Ectodermal cell (in vitro differentiated cells): Measurements from ENCODE around the gene SLC8A3.

Experiments
- H3K27ac ChIP-seq: 2 replicates; pipeline ENCODE4 v1.7.0; 2013; ENCODE audit warnings: mild to moderate bottlenecking, low read depth, low read length; ENCODE audit not compliant: insufficient read depth, poor library complexity, severe bottlenecking
- H3K27me3 ChIP-seq: 2 replicates; pipeline ENCODE4 v1.7.0; 2013; ENCODE audit warnings: mild to moderate bottlenecking, low read length; ENCODE audit not compliant: insufficient read depth, control insufficient read depth, poor library complexity, severe bottlenecking
- H3K36me3 ChIP-seq: one replicate; pipeline ENCODE4 v1.7.0; 2013; ENCODE audit warnings: low read length; ENCODE audit not compliant: control insufficient read depth, insufficient read depth
- H3K4me1 ChIP-seq: one replicate; pipeline ENCODE4 v1.7.0; 2013; ENCODE audit warnings: low read length; ENCODE audit not compliant: control insufficient read depth, insufficient read depth
- H3K4me3 ChIP-seq: 2 replicates; pipeline ENCODE4 v1.7.0; 2013; ENCODE audit warnings: low read depth, low read length, control low read depth; ENCODE audit not compliant: insufficient read depth
- H3K9me3 ChIP-seq: 2 replicates; pipeline ENCODE4 v1.7.0; 2013; ENCODE audit warnings: mild to moderate bottlenecking, low read length, moderate library complexity; ENCODE audit not compliant: control insufficient read depth
- WGBS, 2 experiments: methylation state at CpG; one replicate each; pipeline ENCODE4 v1.1.7; 2013; ENCODE audit warnings: missing lambda C conversion rate in 2 of 2; 5-methylcytosine and 5-hydroxymethylcytosine counted together

The SLC8A3 gene

GRCh38 chr14:70052990-70053389 is 135.8 kb downstream of the SLC8A3 start:
- no peaks in the 10 kb centered on the region for H3K27me3 ChIP-seq
- peaks cover 9% of the 10 kb centered on the region for H3K4me1 ChIP-seq
- no peak overlapping the region for H3K27ac ChIP-seq
- no peaks in the 10 kb centered on the region for H3K9me3 ChIP-seq
- WGBS, 2 experiments: 36 to 39% methylated on average over 3 of the region's 3 CpGs
- no peaks in the 10 kb centered on the region for H3K36me3 ChIP-seq
- H3K4me3 ChIP-seq: no peak overlapping the region

GRCh38 chr14:70050136-70050535 is 138.6 kb downstream of the SLC8A3 start:
- no peaks in the 10 kb centered on the region for H3K9me3 ChIP-seq
- H3K27me3 ChIP-seq: peaks cover 4% of the 10 kb centered on the region
- H3K27ac ChIP-seq: no peak overlapping the region
- 75 to 88% methylated on average over 3 to 4 of the region's 4 CpGs for WGBS, 2 experiments
- peaks cover 9% of the 10 kb centered on the region for H3K4me1 ChIP-seq
- H3K4me3 ChIP-seq: no peak overlapping the region
- H3K36me3 ChIP-seq: no peaks in the 10 kb centered on the region

- 90 to 92% methylated on average over 3 of the region's 3 CpGs for WGBS, 2 experiments
- no peak overlapping the region for H3K27ac ChIP-seq
- no peak overlapping the region for H3K4me3 ChIP-seq
- H3K36me3 ChIP-seq: no peaks in the 10 kb centered on the region
- H3K27me3 ChIP-seq: peaks cover 4% of the 10 kb centered on the region
- H3K9me3 ChIP-seq: no peaks in the 10 kb centered on the region
- peaks cover 9% of the 10 kb centered on the region for H3K4me1 ChIP-seq
Measured at GRCh38 chr14:70049605-70050004, 139.1 kb downstream of the SLC8A3 start.

GRCh38 chr14:70048313-70048654 is 140.5 kb downstream of the SLC8A3 start:
- 88 to 92% methylated on average over 1 of the region's 1 CpG for WGBS, 2 experiments

GRCh38 chr14:70047598-70048312 is 141.0 kb downstream of the SLC8A3 start:
- 78 to 90% methylated on average over 1 to 2 of the region's 3 CpGs for WGBS, 2 experiments
- Histone ChIP-seq H3K4me1 (peaks cover 7% of the 10 kb centered on the region), H3K27me3 (peaks cover 4% of the 10 kb centered on the region), H3K36me3 (no peaks in the 10 kb centered on the region), H3K9me3 (no peaks in the 10 kb centered on the region), H3K27ac (no peak overlapping the region), H3K4me3 (no peak overlapping the region)

More at GRCh38 chr14:70048313-70048654, 140.5 kb downstream of the SLC8A3 start:
- peaks cover 4% of the 10 kb centered on the region for H3K27me3 ChIP-seq
- H3K4me3 ChIP-seq: no peak overlapping the region
- H3K4me1 ChIP-seq: peaks cover 9% of the 10 kb centered on the region
- no peaks in the 10 kb centered on the region for H3K9me3 ChIP-seq
- H3K36me3 ChIP-seq: no peaks in the 10 kb centered on the region
- no peak overlapping the region for H3K27ac ChIP-seq

- no peaks in the 10 kb centered on the region for H3K9me3 ChIP-seq
- peaks cover 6% of the 10 kb centered on the region for H3K4me1 ChIP-seq
- H3K36me3 ChIP-seq: no peaks in the 10 kb centered on the region
- peaks cover 4% of the 10 kb centered on the region for H3K27me3 ChIP-seq
- H3K4me3 ChIP-seq: no peak overlapping the region
- WGBS, 2 experiments: 38% methylated on average over 22 of the region's 22 CpGs
- H3K27ac ChIP-seq: no peak overlapping the region
Measured at GRCh38 chr14:70045844-70046535, 142.8 kb downstream of the SLC8A3 start.

- Histone ChIP-seq H3K27me3 (peaks cover 4% of the 10 kb centered on the region), H3K4me1 (peaks cover 6% of the 10 kb centered on the region), H3K36me3 (no peaks in the 10 kb centered on the region), H3K4me3 (no peak overlapping the region), H3K9me3 (no peaks in the 10 kb centered on the region), H3K27ac (no peak overlapping the region)
- 92 to 97% methylated on average over 4 of the region's 4 CpGs for WGBS, 2 experiments
Measured at GRCh38 chr14:70045310-70045709, 143.4 kb downstream of the SLC8A3 start.

GRCh38 chr14:70043001-70043400 is 145.8 kb downstream of the SLC8A3 start:
- Histone ChIP-seq H3K27me3 (peaks cover 4% of the 10 kb centered on the region), H3K36me3 (no peaks in the 10 kb centered on the region), H3K9me3 (no peaks in the 10 kb centered on the region), H3K27ac (no peak overlapping the region), H3K4me3 (no peak overlapping the region), H3K4me1 (no peaks in the 10 kb centered on the region)
- 96 to 97% methylated on average over 2 of the region's 2 CpGs for WGBS, 2 experiments

- 75 to 79% methylated on average over 1 of the region's 1 CpG for WGBS, 2 experiments
- Histone ChIP-seq H3K27me3 (no peaks in the 10 kb centered on the region), H3K27ac (no peak overlapping the region), H3K9me3 (no peaks in the 10 kb centered on the region), H3K4me1 (peaks cover 14% of the 10 kb centered on the region), H3K4me3 (no peak overlapping the region), H3K36me3 (no peaks in the 10 kb centered on the region)
Measured at GRCh38 chr14:70036665-70037064, 152.1 kb downstream of the SLC8A3 start.

- no peak overlapping the region for H3K27ac ChIP-seq
Measured at GRCh38 chr14:70034257-70034656, 154.5 kb downstream of the SLC8A3 start.

More at GRCh38 chr14:70034257-70034656, 154.5 kb downstream of the SLC8A3 start:
- H3K4me3 ChIP-seq: no peak overlapping the region
- no peaks in the 10 kb centered on the region for H3K36me3 ChIP-seq
- no peaks in the 10 kb centered on the region for H3K27me3 ChIP-seq
- WGBS, 2 experiments: 94 to 97% methylated on average over 3 of the region's 3 CpGs
- peaks cover 16% of the 10 kb centered on the region for H3K4me1 ChIP-seq
- H3K9me3 ChIP-seq: no peaks in the 10 kb centered on the region
